Uterus (tissue), 4 donors: Measurements from ENCODE around the gene RAMAC. TPM values are rescaled to one million over a fixed set of nuclear protein-coding genes. Genes with fewer than 3 reads are reported as not detected.
"Not testable (repeated sequence)": the region's sequence is repeated elsewhere in the genome, so short reads cannot be mapped to it uniquely, and the experiment has no call there.

Experiments
- DNase-seq, 2 donors: peaks; one replicate each; pipeline ENCODE4 v3.0.0-alpha.2; 2019 to 2020
- H3K27ac ChIP-seq, 2 donors: fragments of 200-600 bp; sonication (generic); 1 replicate in 1 of 2; 2 replicates in 1 of 2; pipeline ENCODE4 v1.5.1; 2016 to 2018
- H3K27me3 ChIP-seq, 2 donors: fragments of 200-600 bp; sonication (generic); one replicate each; pipeline ENCODE4 v1.5.1; 2018 to 2019; ENCODE audit warnings: control low read depth in 1 of 2
- H3K36me3 ChIP-seq, 2 donors: fragments of 200-600 bp; sonication (generic); one replicate each; pipeline ENCODE4 v1.5.1; 2019; ENCODE audit warnings: control low read depth in 1 of 2
- H3K4me1 ChIP-seq, 2 donors: fragments of 200-600 bp; sonication (generic); one replicate each; pipeline ENCODE4 v1.5.1; 2018 to 2019; ENCODE audit warnings: control low read depth in 1 of 2
- H3K4me3 ChIP-seq, 2 donors: fragments of 200-600 bp; sonication (generic); 1 replicate in 1 of 2; 2 replicates in 1 of 2; pipeline ENCODE4 v1.5.1; 2018 to 2019; ENCODE audit warnings: mild to moderate bottlenecking in 1 of 2
- H3K9me3 ChIP-seq, 2 donors: fragments of 200-600 bp; sonication (generic); one replicate each; pipeline ENCODE4 v1.5.1; 2019; ENCODE audit warnings: control low read depth in 1 of 2
- POLR2A ChIP-seq, 2 donors: fragments of 450-650 bp; IDR thresholded peaks; one replicate each; pipeline ENCODE4 v1.6.1; 2016; ENCODE audit warnings: antibody characterized with exemption in 2 of 2, mild to moderate bottlenecking in 1 of 2, moderate library complexity in 1 of 2
- intact Hi-C: fragments of 100-400 bp; cut with DNase I; formaldehyde crosslinking; loops from one replicate; pipeline ENCODE4 v1.15.1; 2023; ENCODE audit warnings: low total_unique reads
- total RNA-seq, 4 donors: library from RNA; depleted of rRNA in 3 of 4; stranded (reverse); fragments of >200 nt in 3 of 4; gene quantifications; one replicate each; pipeline versions ENCODE4 v1.1.0 to v1.2.4, GENCODE V29; 2014 to 2023
- TF ChIP-seq, protein P1 (sequence below), 4 experiments: fragments of 200-600 bp in 2 of 4; fragments of 450-650 bp in 2 of 4; sonication (generic) in 2 of 4; IDR thresholded peaks; one replicate each; pipeline ENCODE4 v1.5.1; 2016 to 2019; ENCODE audit warnings: antibody characterized with exemption in 4 of 4, mild to moderate bottlenecking in 2 of 4, moderate library complexity in 1 of 4
- donor health status: DM: yes; HTN: yes; CAD: no.

RAMAC gene
- 10 to 100 TPM in 2 of 4 donors, 1 to 10 TPM in 2; 4.9 to 43.5 (median 13.9) TPM for total RNA-seq

DNA sequence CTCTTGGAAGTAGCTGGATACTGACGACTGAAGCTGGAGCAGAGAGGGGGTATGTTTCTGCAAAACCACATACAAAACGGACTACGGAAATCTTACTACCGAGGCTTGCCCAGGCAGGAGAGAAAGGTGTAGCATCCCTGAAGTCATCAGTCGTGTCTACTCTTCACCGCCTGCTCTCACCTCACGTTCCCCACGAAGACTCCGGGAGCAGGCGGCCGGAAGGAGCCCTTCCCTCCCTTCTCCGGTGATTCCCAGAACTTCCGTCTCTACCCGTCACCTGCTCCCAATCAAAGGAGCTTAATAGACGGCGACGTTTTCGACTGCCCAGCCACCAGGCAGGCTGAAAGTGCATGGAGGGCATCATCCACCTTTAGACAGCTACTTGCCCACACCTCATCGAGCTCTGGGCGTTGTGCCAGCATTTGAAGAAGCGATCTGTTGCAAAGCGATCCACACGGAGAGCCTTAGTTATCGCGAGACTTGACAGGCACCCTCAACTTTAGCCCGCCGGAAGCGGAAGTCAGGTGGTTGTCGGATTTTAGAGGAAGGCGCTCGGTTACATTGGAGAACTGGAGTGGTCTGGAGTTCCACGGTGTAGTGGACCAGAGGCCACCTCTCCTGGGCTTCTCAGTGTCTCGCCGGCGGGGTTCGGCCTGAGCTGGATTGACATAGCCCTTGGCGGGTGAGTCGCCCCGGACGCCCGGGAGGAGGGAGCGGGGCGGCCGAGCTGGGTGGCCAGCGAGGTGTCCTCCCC is at the start of gene RAMAC:
RAMAC (plus strand) TSS at position 523 of the 754 bp plus-strand sequence. CDS start 2,809 bp downstream, outside the sequence.
- Histone ChIP-seq H3K36me3 (no peaks in the 10 kb centered on the region), H3K4me3 (peak within 1 kb of the TSS; percentile 57 to 65), H3K27me3 (no peaks in the 10 kb centered on the region), H3K27ac (peak within 1 kb of the TSS; percentile 55 to 72), H3K4me1 (no peaks in the 10 kb centered on the region), H3K9me3 (peaks cover 0 to 2% of the 10 kb centered on the region in 2 donors)
- TF ChIP-seq POLR2A (IDR thresholded peaks at IDR 0.05) = no peak
- TF ChIP-seq, protein P1, sequence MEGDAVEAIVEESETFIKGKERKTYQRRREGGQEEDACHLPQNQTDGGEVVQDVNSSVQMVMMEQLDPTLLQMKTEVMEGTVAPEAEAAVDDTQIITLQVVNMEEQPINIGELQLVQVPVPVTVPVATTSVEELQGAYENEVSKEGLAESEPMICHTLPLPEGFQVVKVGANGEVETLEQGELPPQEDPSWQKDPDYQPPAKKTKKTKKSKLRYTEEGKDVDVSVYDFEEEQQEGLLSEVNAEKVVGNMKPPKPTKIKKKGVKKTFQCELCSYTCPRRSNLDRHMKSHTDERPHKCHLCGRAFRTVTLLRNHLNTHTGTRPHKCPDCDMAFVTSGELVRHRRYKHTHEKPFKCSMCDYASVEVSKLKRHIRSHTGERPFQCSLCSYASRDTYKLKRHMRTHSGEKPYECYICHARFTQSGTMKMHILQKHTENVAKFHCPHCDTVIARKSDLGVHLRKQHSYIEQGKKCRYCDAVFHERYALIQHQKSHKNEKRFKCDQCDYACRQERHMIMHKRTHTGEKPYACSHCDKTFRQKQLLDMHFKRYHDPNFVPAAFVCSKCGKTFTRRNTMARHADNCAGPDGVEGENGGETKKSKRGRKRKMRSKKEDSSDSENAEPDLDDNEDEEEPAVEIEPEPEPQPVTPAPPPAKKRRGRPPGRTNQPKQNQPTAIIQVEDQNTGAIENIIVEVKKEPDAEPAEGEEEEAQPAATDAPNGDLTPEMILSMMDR (IDR thresholded peaks at IDR 0.05) = peak in 1 of 4 experiments; percentile 18
- peak; percentile 86 to 93 for DNase-seq
- intact Hi-C loops = no loop called here

DNA sequence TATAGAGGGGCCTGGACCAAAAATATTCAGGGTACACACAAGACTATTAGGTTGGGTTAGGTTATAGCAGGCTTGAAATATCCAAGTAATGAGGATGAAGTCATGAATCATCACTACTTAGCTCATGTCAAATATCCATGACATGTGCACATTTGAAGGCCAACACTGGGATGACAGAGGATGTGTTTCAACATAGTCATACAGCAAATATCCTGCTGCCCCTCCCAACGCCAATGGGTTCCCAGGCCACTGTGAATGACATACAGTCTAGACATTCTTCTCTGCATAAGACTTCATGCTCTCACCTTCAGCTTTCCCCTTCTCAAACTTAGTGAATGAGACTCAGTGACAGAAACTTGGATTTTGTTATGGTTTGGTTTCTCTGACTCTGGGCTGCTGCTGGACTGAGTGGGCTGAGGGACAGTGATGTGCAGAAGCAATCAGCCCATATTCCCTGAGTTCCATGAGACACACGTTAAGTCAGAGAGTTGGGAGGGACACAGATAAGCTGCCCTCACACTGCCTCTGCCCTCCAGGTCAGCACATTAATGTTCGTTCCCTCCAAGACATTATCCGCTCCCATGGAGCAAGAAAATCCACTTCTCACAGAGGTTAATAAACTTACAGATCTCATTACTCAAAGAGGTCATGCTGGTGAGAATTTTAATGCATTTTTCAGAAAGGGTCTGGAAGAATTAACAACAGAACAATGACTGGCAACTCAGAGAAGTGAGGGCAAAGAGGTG is 48.9 kb upstream of the RAMAC start:
- no peak for DNase-seq
- intact Hi-C loops = no loop called here
- TF ChIP-seq, protein P1 (IDR thresholded peaks at IDR 0.05) = no peak
- TF ChIP-seq POLR2A (IDR thresholded peaks at IDR 0.05) = no peak
- Histone ChIP-seq H3K4me3 (no peak overlapping the region), H3K9me3 (no peaks in the 10 kb centered on the region), H3K36me3 (no peaks in the 10 kb centered on the region), H3K27ac (no peak overlapping the region), H3K4me1 (no peaks in the 10 kb centered on the region), H3K27me3 (no peaks in the 10 kb centered on the region)

DNA sequence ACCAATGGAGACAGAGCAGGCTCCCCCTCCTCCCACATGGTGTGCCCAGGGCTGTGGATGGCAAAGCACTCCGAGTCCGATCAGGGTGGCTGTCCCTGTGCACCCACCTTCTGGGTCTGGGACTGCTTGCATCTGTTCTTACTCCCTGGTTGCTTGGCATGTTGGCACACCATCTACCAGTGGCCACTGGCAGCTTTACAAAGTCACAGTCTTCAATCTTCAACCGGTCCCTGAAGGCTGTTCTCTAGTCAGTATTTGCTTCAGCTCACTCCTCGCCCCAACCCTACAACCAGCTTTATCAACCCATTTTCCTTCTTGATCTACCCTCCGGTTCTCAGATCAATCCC is 48.3 kb upstream of the RAMAC start:
- H3K27me3 ChIP-seq = no peaks in the 10 kb centered on the region
- no peak for DNase-seq
- H3K36me3 ChIP-seq = no peaks in the 10 kb centered on the region
- H3K4me3 ChIP-seq = no peak overlapping the region
- H3K27ac ChIP-seq = no peak overlapping the region
- H3K4me1 ChIP-seq = no peaks in the 10 kb centered on the region
- no peaks in the 10 kb centered on the region for H3K9me3 ChIP-seq
- intact Hi-C loops = no loop called here
- TF ChIP-seq POLR2A (IDR thresholded peaks at IDR 0.05) = no peak
- TF ChIP-seq, protein P1 (IDR thresholded peaks at IDR 0.05) = no peak

DNA sequence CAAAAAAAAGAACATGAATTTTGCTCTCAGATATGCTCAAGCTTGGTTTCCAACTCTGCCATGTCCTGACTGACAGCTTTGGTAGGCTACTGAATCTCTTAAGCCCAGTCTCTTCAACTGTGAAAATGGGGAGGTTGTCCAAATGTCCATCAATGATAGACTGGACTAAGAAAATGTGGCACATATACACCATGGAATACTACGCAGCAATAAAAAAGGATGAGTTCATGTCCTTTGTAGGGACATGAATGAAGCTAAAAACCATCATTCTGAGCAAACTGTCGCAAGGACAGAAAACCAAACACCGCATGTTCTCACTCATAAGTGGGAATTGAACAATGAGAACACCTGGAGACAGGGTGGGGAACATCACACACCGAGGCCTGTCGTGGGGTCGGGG is 46.3 kb upstream of the RAMAC start:
- not testable (repeated sequence) for H3K36me3 ChIP-seq, H3K4me3 ChIP-seq

DNA sequence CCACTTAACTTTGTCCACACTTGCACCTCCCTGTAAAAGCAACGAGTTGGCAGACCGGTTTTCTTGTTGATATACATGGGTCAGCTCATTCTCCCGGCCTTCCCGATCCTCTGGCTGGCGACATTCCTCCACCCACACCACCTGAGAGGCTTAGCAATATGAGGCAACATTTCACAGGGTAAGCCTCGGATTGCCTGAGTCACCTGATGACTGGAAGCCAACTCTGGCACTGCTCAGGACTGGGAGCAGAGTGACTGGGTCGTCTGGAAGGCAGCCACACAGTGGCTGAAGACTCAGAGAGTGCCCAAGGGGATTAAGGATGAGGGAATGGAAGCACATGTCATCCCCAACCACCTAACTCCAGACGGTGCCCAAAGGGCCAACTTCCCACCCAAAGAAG is 43.3 kb upstream of the RAMAC start:
- H3K9me3 ChIP-seq = no peaks in the 10 kb centered on the region
- no peak overlapping the region for H3K4me3 ChIP-seq
- no peaks in the 10 kb centered on the region for H3K36me3 ChIP-seq
- DNase-seq = no peak
- H3K27me3 ChIP-seq = no peaks in the 10 kb centered on the region
- TF ChIP-seq, protein P1 (IDR thresholded peaks at IDR 0.05) = no peak
- no peak for TF ChIP-seq POLR2A (IDR thresholded peaks at IDR 0.05)
- no peaks in the 10 kb centered on the region for H3K4me1 ChIP-seq
- H3K27ac ChIP-seq = no peak overlapping the region
- intact Hi-C loops = no loop called here

More for the DNA sequence above, 46.3 kb upstream of the RAMAC start:
- H3K4me1 ChIP-seq, intact Hi-C loops, DNase-seq, H3K27ac ChIP-seq, H3K27me3 ChIP-seq, H3K9me3 ChIP-seq: not testable (repeated sequence)
